Spinal cord (tissue), 10 donors: ENCODE measurements around the gene CCDC3. TPM values are rescaled to one million over a fixed set of nuclear protein-coding genes. Genes with fewer than 3 reads are reported as not detected.
A peak's percentile ranks its signal among the peaks of the same experiment; 100 is the strongest.

ENCODE experiments used
- DNase-seq, 6 donors: peaks; one replicate each; pipeline versions ENCODE4 v3.0.0 to v3.0.0-alpha.2; 2013 to 2015; ENCODE audit warnings: low spot score in 6 of 6, low read depth in 4 of 6
- H3K27ac ChIP-seq: one replicate; pipeline ENCODE4 v1.5.1; 2013; ENCODE audit warnings: low read depth, low read length, control low read depth
- H3K27me3 ChIP-seq: one replicate; pipeline ENCODE4 v1.6.1; 2013; ENCODE audit warnings: low read length; ENCODE audit not compliant: control insufficient read depth, insufficient read depth
- H3K36me3 ChIP-seq: one replicate; pipeline ENCODE4 v1.6.1; 2013; ENCODE audit warnings: low read length; ENCODE audit not compliant: control insufficient read depth, insufficient read depth
- H3K4me1 ChIP-seq: one replicate; pipeline ENCODE4 v1.6.1; 2013; ENCODE audit warnings: low read length; ENCODE audit not compliant: control insufficient read depth, insufficient read depth
- H3K4me3 ChIP-seq: one replicate; pipeline ENCODE4 v1.5.1; 2013; ENCODE audit warnings: low read depth, low read length, control low read depth
- H3K9me3 ChIP-seq: one replicate; pipeline ENCODE4 v1.6.1; 2013; ENCODE audit warnings: low read length; ENCODE audit not compliant: control insufficient read depth, insufficient read depth
- WGBS: methylation state at CpG from one replicate; pipeline ENCODE4 v1.1.5; 2013; ENCODE audit warnings: missing lambda C conversion rate; ENCODE audit not compliant: insufficient coverage; 5-methylcytosine and 5-hydroxymethylcytosine counted together
- polyA plus RNA-seq, 2 donors: library from polyadenylated mRNA; unstranded; fragments of 120-200 nt; gene quantifications; one replicate each; pipeline ENCODE4 v1.2.1, GENCODE V29; 2013; ENCODE audit not compliant: insufficient read length in 2 of 2
- total RNA-seq, 2 donors: library from RNA; depleted of rRNA in 1 of 2; stranded (reverse); fragments of 120-200 nt in 1 of 2; fragments of >200 nt in 1 of 2; gene quantifications; one replicate each; pipeline versions ENCODE4 v1.2.3 to v1.2.4, GENCODE V29; 2013 to 2014
- donor health status: healthy.

The CCDC3 gene
- total and polyA plus RNA-seq, 4 donors: 21.2 to 65.1 (median 48.7) TPM

- DNase-seq: peak in 2 of 6 donors; percentile 7 to 24
- WGBS: 56% methylated on average over 14 of the region's 15 CpGs
- Histone ChIP-seq H3K4me1 (peaks cover 11% of the 10 kb centered on the region), H3K27me3 (no peaks in the 10 kb centered on the region), H3K36me3 (no peaks in the 10 kb centered on the region), H3K4me3 (no peak overlapping the region), H3K27ac (no peak overlapping the region), H3K9me3 (peaks cover 2% of the 10 kb centered on the region)
Observed at GRCh38 chr10:12960334-12960898, 41.1 kb downstream of the CCDC3 start.

GRCh38 chr10:12958546-12959110 is 42.9 kb downstream of the CCDC3 start:
- Histone ChIP-seq H3K4me3 (no peak overlapping the region), H3K27ac (no peak overlapping the region), H3K9me3 (peaks cover 5% of the 10 kb centered on the region), H3K27me3 (no peaks in the 10 kb centered on the region), H3K36me3 (no peaks in the 10 kb centered on the region), H3K4me1 (peaks cover 11% of the 10 kb centered on the region)
- no peak for DNase-seq
- WGBS: 93% methylated on average over 2 of the region's 5 CpGs

GRCh38 chr10:12957081-12957480 is 44.4 kb downstream of the CCDC3 start:
- 97% methylated on average over 4 of the region's 8 CpGs for WGBS
- H3K4me3 ChIP-seq: no peak overlapping the region
- peaks cover 11% of the 10 kb centered on the region for H3K4me1 ChIP-seq
- no peak overlapping the region for H3K27ac ChIP-seq
- no peaks in the 10 kb centered on the region for H3K36me3 ChIP-seq
- no peak for DNase-seq
- H3K9me3 ChIP-seq: peaks cover 6% of the 10 kb centered on the region
- H3K27me3 ChIP-seq: no peaks in the 10 kb centered on the region

- Histone ChIP-seq H3K4me3 (no peak overlapping the region), H3K27ac (no peak overlapping the region), H3K4me1 (peaks cover 5% of the 10 kb centered on the region), H3K36me3 (no peaks in the 10 kb centered on the region), H3K27me3 (no peaks in the 10 kb centered on the region), H3K9me3 (peaks cover 6% of the 10 kb centered on the region)
- no peak for DNase-seq
- no CpG with 5 or more reads among the region's 1 CpG for WGBS
Observed at GRCh38 chr10:12954866-12955265, 46.6 kb downstream of the CCDC3 start.

GRCh38 chr10:12950583-12951128 is 50.9 kb downstream of the CCDC3 start:
- Histone ChIP-seq H3K4me1 (no peaks in the 10 kb centered on the region), H3K27me3 (no peaks in the 10 kb centered on the region), H3K4me3 (no peak overlapping the region), H3K27ac (no peak overlapping the region), H3K36me3 (no peaks in the 10 kb centered on the region), H3K9me3 (peaks cover 4% of the 10 kb centered on the region)
- WGBS: 92% methylated on average over 4 of the region's 5 CpGs
- no peak for DNase-seq

- DNase-seq: no peak
- H3K27me3 ChIP-seq: no peaks in the 10 kb centered on the region
- no peaks in the 10 kb centered on the region for H3K36me3 ChIP-seq
- H3K4me3 ChIP-seq: no peak overlapping the region
- H3K4me1 ChIP-seq: no peaks in the 10 kb centered on the region
- H3K27ac ChIP-seq: no peak overlapping the region
- H3K9me3 ChIP-seq: peaks cover 4% of the 10 kb centered on the region
- WGBS: 91% methylated on average over 4 of the region's 4 CpGs
Observed at GRCh38 chr10:12949248-12949647, 52.3 kb downstream of the CCDC3 start.

- no peaks in the 10 kb centered on the region for H3K4me1 ChIP-seq
- no peaks in the 10 kb centered on the region for H3K36me3 ChIP-seq
- H3K27me3 ChIP-seq: no peaks in the 10 kb centered on the region
- no peak for DNase-seq
- no peak overlapping the region for H3K27ac ChIP-seq
- H3K9me3 ChIP-seq: peaks cover under 1% of the 10 kb centered on the region
- no peak overlapping the region for H3K4me3 ChIP-seq
- WGBS: 100% methylated on average over 2 of the region's 3 CpGs
Observed at GRCh38 chr10:12947741-12948140, 53.8 kb downstream of the CCDC3 start.

- 100% methylated on average over 1 of the region's 3 CpGs for WGBS
- no peak overlapping the region for H3K27ac ChIP-seq
- DNase-seq: no peak
Observed at GRCh38 chr10:12946372-12946771, 55.1 kb downstream of the CCDC3 start.

GRCh38 chr10:12945690-12946359 is 55.7 kb downstream of the CCDC3 start:
- WGBS: no CpG with 5 or more reads among the region's 5 CpGs
- Histone ChIP-seq H3K36me3 (no peaks in the 10 kb centered on the region), H3K27ac (no peak overlapping the region), H3K27me3 (no peaks in the 10 kb centered on the region), H3K4me1 (no peaks in the 10 kb centered on the region), H3K4me3 (no peak overlapping the region), H3K9me3 (no peaks in the 10 kb centered on the region)
- DNase-seq: no peak

More at GRCh38 chr10:12946372-12946771, 55.1 kb downstream of the CCDC3 start:
- no peaks in the 10 kb centered on the region for H3K4me1 ChIP-seq
- no peaks in the 10 kb centered on the region for H3K36me3 ChIP-seq
- no peak overlapping the region for H3K4me3 ChIP-seq
- H3K27me3 ChIP-seq: no peaks in the 10 kb centered on the region
- no peaks in the 10 kb centered on the region for H3K9me3 ChIP-seq
